K562 (cell line): ENCODE data around the gene PAN2. TPM values are rescaled to one million over a fixed set of nuclear protein-coding genes. Genes with fewer than 3 reads are reported as not detected.

Experiments used
- BCOR ChIP-seq: fragments of 450-650 bp; IDR thresholded peaks from 2 replicates; pipeline ENCODE4 v1.6.1; 2016
- CTBP1 ChIP-seq: fragments of 450-650 bp; IDR thresholded peaks from 2 replicates; pipeline ENCODE4 v1.6.1; 2016; ENCODE audit warnings: borderline replicate concordance
- ETV6 ChIP-seq, 3 experiments: fragments of 150-350 bp in 1 of 3; sonication (generic) in 1 of 3; formaldehyde crosslinking in 1 of 3; IDR thresholded peaks; 2 replicates each; pipeline versions ENCODE4 v1.6.1 to v1.8.0; 2014 to 2022; ENCODE audit warnings: borderline replicate concordance in 2 of 3, low read depth in 2 of 3, antibody characterized with exemption in 1 of 3, low read length in 1 of 3, mild to moderate bottlenecking in 1 of 3, missing genetic modification reagents in 1 of 3
- GMEB1 ChIP-seq: fragments of 250-450 bp; sonication (Bioruptor Pico); IDR thresholded peaks from 2 replicates; pipeline ENCODE4 v1.4.0; 2020; ENCODE audit warnings: mild to moderate bottlenecking
- GTF2B ChIP-seq: IDR thresholded peaks from 2 replicates; pipeline ENCODE4 v1.6.1; 2011; ENCODE audit not compliant: insufficient read length; ENCODE audit errors: extremely low read depth
- HDGF ChIP-seq: fragments of 450-650 bp; IDR thresholded peaks from 2 replicates; pipeline ENCODE4 v1.6.1; 2016
- HOXB6 ChIP-seq: fragments of 250-450 bp; sonication (Bioruptor Pico); IDR thresholded peaks from 2 replicates; pipeline ENCODE4 v1.5.1; 2022; ENCODE audit warnings: mild to moderate bottlenecking, borderline replicate concordance
- KDM5B ChIP-seq: fragments of 200-600 bp; sonication (generic); IDR thresholded peaks from 2 replicates; pipeline ENCODE4 v1.6.1; 2012; ENCODE audit warnings: low read depth, mild to moderate bottlenecking, moderate library complexity, low read length, control low read depth, inconsistent platforms; ENCODE audit not compliant: insufficient replicate concordance
- KLF1 ChIP-seq: fragments of 450-650 bp; IDR thresholded peaks from 2 replicates; pipeline ENCODE4 v1.6.1; 2016; ENCODE audit warnings: missing genetic modification characterization, missing compliant biosample characterization
- MECOM ChIP-seq: fragments of 250-450 bp; sonication (Bioruptor Pico); IDR thresholded peaks from 2 replicates; pipeline ENCODE4 v1.8.0; 2022; ENCODE audit warnings: inconsistent platforms
- MYC ChIP-seq, 2 experiments: fragments of 250-450 bp in 1 of 2; sonication (Bioruptor Pico) in 1 of 2; IDR thresholded peaks; 2 replicates each; pipeline versions ENCODE4 v1.5.1 to v1.6.1; 2012 to 2021; ENCODE audit warnings: low read depth in 2 of 2, borderline replicate concordance in 1 of 2, improper control_type of control experiment in 1 of 2, low read length in 1 of 2, mild to moderate bottlenecking in 1 of 2, moderate library complexity in 1 of 2
- PHB ChIP-seq: fragments of 250-450 bp; sonication (Bioruptor Pico); IDR thresholded peaks from 2 replicates; pipeline ENCODE4 v1.5.0; 2021
- POU5F1 ChIP-seq: fragments of 150-350 bp; IDR thresholded peaks from 2 replicates; pipeline ENCODE4 v1.6.1; 2014; ENCODE audit warnings: borderline replicate concordance, low read length, low read depth, mild to moderate bottlenecking; ENCODE audit not compliant: partially characterized antibody
- PTRF ChIP-seq: fragments of 450-650 bp; IDR thresholded peaks from 2 replicates; pipeline ENCODE4 v1.6.1; 2016; ENCODE audit warnings: mild to moderate bottlenecking, missing genetic modification characterization, missing compliant biosample characterization
- SMC3 ChIP-seq: conservative IDR thresholded peaks from 2 replicates; pipeline ENCODE4 v1.6.1; 2011; ENCODE audit warnings: low read depth, low read length, improper control_type of control experiment; ENCODE audit not compliant: insufficient read depth
- SREBF1 ChIP-seq: fragments of 150-350 bp; IDR thresholded peaks from 2 replicates; pipeline ENCODE4 v1.6.1; 2014; ENCODE audit warnings: antibody characterized with exemption, low read depth, low read length, borderline replicate concordance
- THRA ChIP-seq: fragments of 450-650 bp; IDR thresholded peaks from 2 replicates; pipeline ENCODE4 v1.6.1; 2017; ENCODE audit warnings: mild to moderate bottlenecking, moderate library complexity
- XRCC4 ChIP-seq: IDR thresholded peaks from one replicate; pipeline ENCODE4 v1.6.1; 2011; ENCODE audit not compliant: insufficient read depth, insufficient read length; ENCODE audit errors: extremely low read depth
- ZEB2 ChIP-seq: fragments of 450-650 bp; IDR thresholded peaks from 2 replicates; pipeline ENCODE4 v1.6.1; 2016
- ZKSCAN1 ChIP-seq: fragments of 150-350 bp; IDR thresholded peaks from 2 replicates; pipeline ENCODE4 v1.6.1; 2016; ENCODE audit warnings: low read depth, low read length
- ZNF165 ChIP-seq: fragments of 250-450 bp; sonication (Bioruptor Pico); IDR thresholded peaks from 2 replicates; pipeline ENCODE4 v1.4.0; 2020; ENCODE audit warnings: borderline replicate concordance
- ZNF277 ChIP-seq: fragments of 250-450 bp; sonication (Bioruptor Pico); IDR thresholded peaks from 2 replicates; pipeline ENCODE4 v1.8.0; 2022; ENCODE audit warnings: inconsistent platforms, mild to moderate bottlenecking, moderate library complexity, borderline replicate concordance
- ZNF324 ChIP-seq: fragments of 250-450 bp; sonication (Bioruptor Pico); IDR thresholded peaks from 2 replicates; pipeline ENCODE4 v1.4.0; 2020; ENCODE audit warnings: mild to moderate bottlenecking
- polyA plus RNA-seq, 8 experiments: library from polyadenylated mRNA; depleted of rRNA in 4 of 8; stranded (reverse) in 5 of 8; unstranded in 3 of 8; fragments of >200 nt; fragmentation: Nextera tagmentation in 2 of 8; fragmentation: Illumina TruSeq in 1 of 8; extraction: Ambion mirVana in 2 of 8; extraction: Trizol in 1 of 8; gene quantifications; 2 replicates each; pipeline versions ENCODE4 v1.2.1 to v1.2.3, GENCODE V29; 2011 to 2014; ENCODE audit warnings: inconsistent platforms in 1 of 8, missing spikeins in 1 of 8
- total RNA-seq, 7 experiments: library from RNA; depleted of rRNA in 6 of 7; stranded (reverse); fragments of >200 nt in 6 of 7; fragmentation: Illumina TruSeq in 2 of 7; extraction: Trizol in 2 of 7; gene quantifications; 2 replicates each; pipeline versions ENCODE4 v1.2.1 to v1.2.3, GENCODE V29; 2011 to 2021; ENCODE audit warnings: low replicate concordance in 1 of 7

The PAN2 gene
- total and polyA plus RNA-seq, 9 of the 15 experiments (the other 6 are each of a cell fraction or from before 2014, with no cell fraction given) = 15.0 to 66.1 (median 25.9) TPM

- TF ChIP-seq HOXB6 (CRISPR knock-in tag) (no peak), GTF2B (no peak), HDGF (no peak), KDM5B (peak; percentile 74), ZKSCAN1 (no peak), ZEB2 (no peak), MYC (IDR thresholded peaks at IDR 0.05; ENCODE audit: low read depth, low read length) (peak; percentile 84), MYC (CRISPR knock-in tag; IDR thresholded peaks at IDR 0.05; ENCODE audit: borderline replicate concordance, low read depth) (0 out of 2 replicates have a peak, but pooled peaks have one; percentile 25), GMEB1 (CRISPR knock-in tag) (peak; percentile 82), MECOM (no peak), CTBP1 (no peak), SREBF1 (peak; percentile 51; the same call in 1 of the 2 replicates), KLF1 (tag) (no peak), PTRF (tag) (no peak), PHB (CRISPR knock-in tag) (no peak), ZNF324 (CRISPR knock-in tag) (no peak), BCOR (no peak), ETV6 (IDR thresholded peaks at IDR 0.05; ENCODE audit: borderline replicate concordance in 1 of 2, low read depth in 2 of 2, low read length in 1 of 2) (no peak), ETV6 (CRISPR knock-in tag; IDR thresholded peaks at IDR 0.05; ENCODE audit: borderline replicate concordance) (no peak), ZNF165 (CRISPR knock-in tag) (no peak), THRA (no peak), XRCC4 (no peak), ZNF277 (CRISPR knock-in tag) (no peak), POU5F1 (peak; percentile 56), SMC3 (no peak)
These were observed at the start of gene PAN2 (continued) for GRCh38 chr12:56333679-56334489.
